Omental fat pad (tissue), 4 donors: ENCODE measurements around the gene VTCN1. TPM values are rescaled to one million over a fixed set of nuclear protein-coding genes. Genes with fewer than 3 reads are reported as not detected.

Experiments used
- ATAC-seq: fragments of 150-250 bp; one replicate; pipeline ENCODE4 v1.9.1; 2016; ENCODE audit warnings: mild to moderate bottlenecking, moderate library complexity; ENCODE audit not compliant: low FRiP score
- DNase-seq: peaks from one replicate; pipeline ENCODE4 v3.0.0-alpha.2; 2019; ENCODE audit warnings: low spot score
- CTCF ChIP-seq, 3 donors: fragments of 450-650 bp; IDR thresholded peaks; one replicate each; pipeline ENCODE4 v1.5.1; 2016 to 2017; ENCODE audit warnings: antibody characterized with exemption in 3 of 3, mild to moderate bottlenecking in 3 of 3, moderate library complexity in 2 of 3
- total RNA-seq, 4 donors: library from RNA; depleted of rRNA; stranded (reverse); fragments of >200 nt; gene quantifications; one replicate each; pipeline ENCODE4 v1.1.0, GENCODE V29; 2016

The VTCN1 gene
- total RNA-seq, 4 donors from 2014 or later = not detected

DNA sequence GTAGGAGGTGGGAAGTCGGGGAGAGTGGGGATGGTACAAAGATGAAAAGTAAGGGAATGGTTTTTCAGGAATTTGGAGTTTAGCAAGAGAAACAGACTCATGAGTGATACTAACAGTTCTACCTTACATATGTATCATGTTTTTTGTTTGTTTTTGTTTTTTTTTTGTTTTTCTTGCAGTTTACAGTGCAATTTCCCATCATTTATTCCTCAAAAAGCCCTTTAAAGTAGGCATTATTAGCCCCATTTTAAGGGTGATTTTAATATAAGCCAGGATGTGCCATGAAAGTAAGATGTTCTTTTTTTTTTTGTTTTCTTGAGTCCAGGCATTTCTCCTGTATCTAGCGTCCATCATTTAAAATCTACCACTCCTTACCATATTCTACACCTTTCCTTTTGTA lies 75.4 kb downstream of the VTCN1 start:
- TF ChIP-seq CTCF (IDR thresholded peaks at IDR 0.05) = no peak
- no peak for DNase-seq
- no peak for ATAC-seq

GRCh38 chr1:117130526-117130925 lies 80.2 kb downstream of the VTCN1 start:
- no peak for ATAC-seq

DNA sequence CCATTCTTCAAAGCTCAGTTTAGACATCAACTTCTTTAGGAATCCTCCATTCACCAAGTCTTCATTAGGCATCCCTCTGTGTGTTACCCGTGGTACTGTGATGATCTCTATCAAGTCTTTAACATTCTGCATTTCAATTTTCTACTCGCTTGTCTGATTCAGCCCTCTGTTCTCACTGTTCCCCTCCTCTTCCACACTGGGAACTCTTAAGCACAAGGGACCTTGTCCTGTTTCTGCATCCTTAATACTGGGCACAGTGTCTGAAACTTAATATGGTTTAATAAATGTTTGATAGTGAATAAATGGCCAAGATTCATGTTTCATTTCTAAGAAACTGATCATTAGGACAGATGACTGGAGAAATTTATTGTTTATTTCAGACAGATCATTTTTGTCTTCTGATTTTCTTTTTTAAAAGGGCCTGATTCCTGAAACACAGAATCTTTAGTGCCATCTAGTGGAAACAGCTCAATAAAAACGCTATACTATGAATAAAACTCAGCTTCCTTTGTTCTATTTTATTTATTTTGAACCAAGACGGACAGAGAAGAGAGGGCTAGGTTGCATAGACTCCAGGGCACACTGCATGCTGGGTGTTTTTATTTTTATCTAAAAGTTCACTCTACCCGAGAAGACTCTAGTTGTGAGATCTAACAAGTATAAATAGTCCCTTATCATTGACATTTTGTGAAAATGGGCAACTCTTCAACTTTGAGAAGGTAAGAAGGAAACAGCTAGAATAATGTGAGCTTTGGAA lies 82.2 kb downstream of the VTCN1 start:
- ATAC-seq (peak; percentile 59), DNase-seq (no peak)
- TF ChIP-seq CTCF (IDR thresholded peaks at IDR 0.05) = no peak

More at GRCh38 chr1:117130526-117130925, 80.2 kb downstream of the VTCN1 start:
- DNase-seq = no peak
- no peak for TF ChIP-seq CTCF (IDR thresholded peaks at IDR 0.05)

- ATAC-seq = peak; percentile 28
- no peak for TF ChIP-seq CTCF (IDR thresholded peaks at IDR 0.05)
- no peak for DNase-seq
Measured at GRCh38 chr1:117127795-117128194, 82.9 kb downstream of the VTCN1 start.

DNA sequence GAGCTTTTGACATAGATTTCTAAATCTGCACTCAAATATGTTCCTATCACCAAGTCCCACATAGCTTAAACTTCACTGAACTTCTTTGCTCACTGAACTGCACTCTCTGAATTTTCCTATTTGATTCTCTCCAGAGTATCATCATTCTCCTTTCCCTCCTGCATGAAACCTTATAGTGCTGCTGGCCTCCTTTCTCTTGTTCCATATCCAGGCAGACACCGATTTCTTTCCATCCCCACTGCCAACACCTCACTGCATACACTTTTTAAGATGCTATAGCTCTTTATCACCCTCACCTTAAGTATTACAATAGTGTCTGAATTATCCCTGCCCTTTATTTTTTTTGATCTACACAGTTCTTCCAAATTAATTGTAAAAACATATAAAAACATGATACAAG lies 86.1 kb downstream of the VTCN1 start:
- DNase-seq = no peak
- no peak for ATAC-seq
- no peak for TF ChIP-seq CTCF (IDR thresholded peaks at IDR 0.05)

DNA sequence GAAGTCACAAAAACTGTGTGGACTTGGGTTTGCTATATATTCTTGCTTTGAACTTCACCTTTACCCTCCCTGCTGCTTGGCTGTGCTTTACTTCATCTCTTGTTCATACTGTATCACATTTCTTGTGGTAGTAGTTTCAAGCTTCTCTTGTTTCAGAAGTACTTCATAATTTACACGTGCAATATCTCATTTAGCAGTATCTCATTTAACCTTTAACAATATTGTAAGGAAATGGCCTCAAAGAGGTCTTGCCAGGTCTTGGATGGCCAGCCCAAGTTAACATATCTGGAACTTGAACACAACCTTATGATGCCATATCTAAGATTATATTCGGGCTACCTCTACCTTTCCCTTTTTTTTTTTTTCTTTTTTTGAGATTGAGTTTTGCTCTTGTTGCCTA lies 87.5 kb downstream of the VTCN1 start:
- no peak for DNase-seq
- no peak for TF ChIP-seq CTCF (IDR thresholded peaks at IDR 0.05)
- ATAC-seq = no peak

DNA sequence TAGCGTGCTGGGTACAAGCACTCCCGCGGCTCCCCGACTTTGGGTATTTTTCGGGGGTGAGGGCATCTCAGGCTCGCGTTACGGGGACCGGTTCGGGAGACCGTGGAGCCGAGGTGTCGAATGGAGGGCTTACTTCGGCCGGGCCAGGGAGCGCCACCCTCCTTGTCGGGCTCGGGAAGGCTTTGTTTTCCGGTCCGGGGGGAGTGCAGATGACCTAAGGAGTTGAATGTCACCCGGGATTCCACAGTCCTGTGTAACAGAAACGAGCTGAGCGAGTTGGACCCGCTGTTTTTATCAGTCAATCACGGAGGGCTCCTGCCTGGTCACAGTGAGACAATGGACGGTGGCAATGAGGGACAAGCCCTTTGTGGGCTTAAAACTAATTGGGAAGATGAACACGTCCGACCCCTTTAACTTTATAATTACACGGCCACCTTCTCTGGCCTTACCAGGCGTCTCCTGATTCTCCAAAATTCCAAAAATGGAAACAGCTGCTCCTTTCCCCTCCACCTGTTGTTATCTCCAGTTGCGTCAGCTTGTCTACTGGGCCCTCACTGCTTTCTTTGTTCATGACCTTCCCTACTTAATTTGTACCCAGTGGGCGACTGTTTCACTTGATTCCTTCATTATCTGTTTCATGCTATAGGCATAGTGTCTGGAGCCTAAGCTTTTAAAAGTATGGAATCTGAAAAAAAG lies 88.2 kb downstream of the VTCN1 start:
- no peak for TF ChIP-seq CTCF (IDR thresholded peaks at IDR 0.05)
- no peak for ATAC-seq
- DNase-seq = no peak
